ENCODE data around the gene VPS18. TPM values are rescaled to one million over a fixed set of nuclear protein-coding genes. Genes with fewer than 3 reads are reported as not detected.

VPS18 gene
- total RNA-seq, 2 experiments from 2014 or later = 3.3 to 3.4 TPM

GRCh38 chr15:40917585-40917984 lies 23.3 kb downstream of the VPS18 start:
- DNase-seq = no peak
- H3K27ac Mint-ChIP-seq = no peak overlapping the region
- H3K27me3 Mint-ChIP-seq (ENCODE audit: low read depth) = no peaks in the 10 kb centered on the region
- no peaks in the 10 kb centered on the region for H3K4me1 Mint-ChIP-seq (ENCODE audit: low read depth)
- no peak overlapping the region for H3K4me3 Mint-ChIP-seq
- intact Hi-C loops (cut with micrococcal nuclease) = no loop called here
- H3K9me3 Mint-ChIP-seq = no peaks in the 10 kb centered on the region
- CTCF ChIA-PET = interaction anchor here (0.6 to 2.5 kb wide), 4 partner anchors 11 to 25 kb away, joined by 3 to 13 read pairs (median 4); no protein-coding TSS in a partner anchor
- no peaks in the 10 kb centered on the region for H3K36me3 Mint-ChIP-seq (ENCODE audit: low read depth)

GRCh38 chr15:40918146-40918798 lies 24.0 kb downstream of the VPS18 start:
- Mint-ChIP-seq H3K36me3 (ENCODE audit: low read depth) (no peaks in the 10 kb centered on the region), H3K9me3 (no peaks in the 10 kb centered on the region), H3K27me3 (ENCODE audit: low read depth) (no peaks in the 10 kb centered on the region), H3K4me3 (no peak overlapping the region), H3K4me1 (ENCODE audit: low read depth) (no peaks in the 10 kb centered on the region), H3K27ac (no peak overlapping the region)
- CTCF ChIA-PET = interaction anchor here (0.6 to 2.5 kb wide), 5 partner anchors 11 to 24 kb away, joined by 3 to 13 read pairs (median 4); no protein-coding TSS in a partner anchor
- no peak for DNase-seq
- intact Hi-C loops (cut with micrococcal nuclease) = no loop called here

- CTCF ChIA-PET = interaction anchor here (1.8 kb wide), 1 partner anchor 12 kb away, joined by 4 read pairs; no protein-coding TSS in a partner anchor
- Mint-ChIP-seq H3K9me3 (no peaks in the 10 kb centered on the region), H3K36me3 (ENCODE audit: low read depth) (no peaks in the 10 kb centered on the region), H3K4me3 (no peak overlapping the region), H3K4me1 (ENCODE audit: low read depth) (no peaks in the 10 kb centered on the region), H3K27ac (no peak overlapping the region), H3K27me3 (ENCODE audit: low read depth) (no peaks in the 10 kb centered on the region)
- intact Hi-C loops (cut with micrococcal nuclease) = no loop called here
- no peak for DNase-seq
Measured at GRCh38 chr15:40918799-40919392, 24.6 kb downstream of the VPS18 start.

- CTCF ChIA-PET = interaction anchor here (2.8 kb wide), 1 partner anchor 9 kb away, joined by 7 read pairs; no protein-coding TSS in a partner anchor
- DNase-seq = no peak
- H3K36me3 Mint-ChIP-seq (ENCODE audit: low read depth) = no peaks in the 10 kb centered on the region
- no peak overlapping the region for H3K4me3 Mint-ChIP-seq
- peaks cover 8% of the 10 kb centered on the region for H3K4me1 Mint-ChIP-seq (ENCODE audit: low read depth)
- H3K9me3 Mint-ChIP-seq = no peaks in the 10 kb centered on the region
- no peak overlapping the region for H3K27ac Mint-ChIP-seq
- peaks cover 17% of the 10 kb centered on the region for H3K27me3 Mint-ChIP-seq (ENCODE audit: low read depth)
- intact Hi-C loops (cut with micrococcal nuclease) = no loop called here
Measured at GRCh38 chr15:40921949-40922607, 27.8 kb downstream of the VPS18 start.

- CTCF ChIA-PET = interaction anchor here (3.3 kb wide), 1 partner anchor 19 kb away, joined by 19 read pairs; no protein-coding TSS in a partner anchor
- Mint-ChIP-seq H3K4me1 (ENCODE audit: low read depth) (peaks cover 11% of the 10 kb centered on the region), H3K36me3 (ENCODE audit: low read depth) (no peaks in the 10 kb centered on the region), H3K9me3 (no peaks in the 10 kb centered on the region), H3K27ac (no peak overlapping the region), H3K27me3 (ENCODE audit: low read depth) (peaks cover 20% of the 10 kb centered on the region), H3K4me3 (no peak overlapping the region)
- intact Hi-C loops (cut with micrococcal nuclease) = no loop called here
- no peak for DNase-seq
Measured at GRCh38 chr15:40922608-40923005, 28.4 kb downstream of the VPS18 start.

GRCh38 chr15:40923551-40923950 lies 29.3 kb downstream of the VPS18 start:
- Mint-ChIP-seq H3K27ac (no peak overlapping the region), H3K4me1 (ENCODE audit: low read depth) (peaks cover 14% of the 10 kb centered on the region), H3K4me3 (no peak overlapping the region), H3K27me3 (ENCODE audit: low read depth) (peaks cover 24% of the 10 kb centered on the region), H3K36me3 (ENCODE audit: low read depth) (no peaks in the 10 kb centered on the region), H3K9me3 (no peaks in the 10 kb centered on the region)
- no peak for DNase-seq
- intact Hi-C loops (cut with micrococcal nuclease) = no loop called here
- CTCF ChIA-PET = interaction anchor here (0.5 to 3.3 kb wide), 5 partner anchors 10 to 66 kb away, joined by 3 to 19 read pairs (median 3); no protein-coding TSS in a partner anchor

GRCh38 chr15:40925495-40925862 lies 31.2 kb downstream of the VPS18 start:
- Mint-ChIP-seq H3K27ac (no peak overlapping the region), H3K27me3 (ENCODE audit: low read depth) (peaks cover 40% of the 10 kb centered on the region), H3K36me3 (ENCODE audit: low read depth) (no peaks in the 10 kb centered on the region), H3K4me1 (ENCODE audit: low read depth) (peaks cover 30% of the 10 kb centered on the region), H3K9me3 (no peaks in the 10 kb centered on the region), H3K4me3 (no peak overlapping the region)
- CTCF ChIA-PET = interaction anchor here (0.8 to 3.3 kb wide), 3 partner anchors 22 to 66 kb away, joined by 3 to 19 read pairs (median 3); partner anchors contain the start of gene VPS18
- DNase-seq = no peak
- intact Hi-C loops (cut with micrococcal nuclease) = no loop called here

- intact Hi-C loops (cut with micrococcal nuclease) = no loop called here
- H3K27ac Mint-ChIP-seq = no peak overlapping the region
- CTCF ChIA-PET = interaction anchor here (0.8 to 7.1 kb wide), 4 partner anchors 15 to 66 kb away, joined by 3 to 43 read pairs (median 11); partner anchors contain the start of gene VPS18
- H3K9me3 Mint-ChIP-seq = no peaks in the 10 kb centered on the region
- peaks cover 45% of the 10 kb centered on the region for H3K27me3 Mint-ChIP-seq (ENCODE audit: low read depth)
- H3K4me1 Mint-ChIP-seq (ENCODE audit: low read depth) = peaks cover 36% of the 10 kb centered on the region
- H3K36me3 Mint-ChIP-seq (ENCODE audit: low read depth) = no peaks in the 10 kb centered on the region
- DNase-seq = no peak
- H3K4me3 Mint-ChIP-seq = no peak overlapping the region
Measured at GRCh38 chr15:40925863-40926658, 31.8 kb downstream of the VPS18 start.

- CTCF ChIA-PET = interaction anchor here (4.7 to 7.1 kb wide), 2 partner anchors 14 to 23 kb away, joined by 22 to 43 read pairs; no protein-coding TSS in a partner anchor
- peaks cover 53% of the 10 kb centered on the region for H3K27me3 Mint-ChIP-seq (ENCODE audit: low read depth)
- no peak overlapping the region for H3K27ac Mint-ChIP-seq
- no peaks in the 10 kb centered on the region for H3K36me3 Mint-ChIP-seq (ENCODE audit: low read depth)
- peaks cover 40% of the 10 kb centered on the region for H3K4me1 Mint-ChIP-seq (ENCODE audit: low read depth)
- intact Hi-C loops (cut with micrococcal nuclease) = no loop called here
- no peak for DNase-seq
- no peaks in the 10 kb centered on the region for H3K9me3 Mint-ChIP-seq
- no peak overlapping the region for H3K4me3 Mint-ChIP-seq
Measured at GRCh38 chr15:40926659-40927494, 32.6 kb downstream of the VPS18 start.

- Mint-ChIP-seq H3K27ac (no peak overlapping the region), H3K27me3 (ENCODE audit: low read depth) (peaks cover 59% of the 10 kb centered on the region), H3K4me3 (no peak overlapping the region), H3K36me3 (ENCODE audit: low read depth) (no peaks in the 10 kb centered on the region), H3K4me1 (ENCODE audit: low read depth) (peaks cover 40% of the 10 kb centered on the region), H3K9me3 (no peaks in the 10 kb centered on the region)
- no peak for DNase-seq
- intact Hi-C loops (cut with micrococcal nuclease) = no loop called here
- CTCF ChIA-PET = interaction anchor here (1.1 to 7.1 kb wide), 4 partner anchors 14 to 33 kb away, joined by 3 to 43 read pairs (median 28); partner anchors contain the start of gene VPS18
Measured at GRCh38 chr15:40927495-40927872, 33.2 kb downstream of the VPS18 start.

Measured in activated naive CD4-positive, alpha-beta T cell treated with anti-CD3 and anti-CD28 coated beads for 36 hours (primary cell).